Measurements from ENCODE around the gene COPB2. TPM values are rescaled to one million over a fixed set of nuclear protein-coding genes. Genes with fewer than 3 reads are reported as not detected.
A peak's percentile ranks its signal among the peaks of the same experiment; 100 is the strongest.
"Not testable (repeated sequence)": the region's sequence is repeated elsewhere in the genome, so short reads cannot be mapped to it uniquely, and the experiment has no call there.

The COPB2 gene
- total RNA-seq, 2 experiments from 2014 or later: 83.8 to 89.2 TPM

- intact Hi-C loops (cut with micrococcal nuclease): no loop called here
- CTCF ChIA-PET: no interaction called here
- H3K36me3 Mint-ChIP-seq (ENCODE audit: low read depth): peaks cover 22% of the 10 kb centered on the region
- H3K27ac Mint-ChIP-seq: no peak overlapping the region
- H3K9me3 Mint-ChIP-seq: peaks cover 55% of the 10 kb centered on the region
- no peak for DNase-seq
- no peaks in the 10 kb centered on the region for H3K4me1 Mint-ChIP-seq (ENCODE audit: low read depth)
- no peak overlapping the region for H3K4me3 Mint-ChIP-seq
- H3K27me3 Mint-ChIP-seq (ENCODE audit: low read depth): no peaks in the 10 kb centered on the region
These were observed 25.3 kb upstream of the COPB2 start for GRCh38 chr3:139414608-139415224.

- H3K4me3 Mint-ChIP-seq; intact Hi-C loops (cut with micrococcal nuclease); H3K4me1 Mint-ChIP-seq (ENCODE audit: low read depth); CTCF ChIA-PET; H3K27me3 Mint-ChIP-seq (ENCODE audit: low read depth); H3K27ac Mint-ChIP-seq; DNase-seq: not testable (repeated sequence)
- Mint-ChIP-seq H3K9me3 (peaks cover 70% of the 10 kb centered on the region), H3K36me3 (ENCODE audit: low read depth) (peaks cover 22% of the 10 kb centered on the region)
These were observed 23.4 kb upstream of the COPB2 start for GRCh38 chr3:139412891-139413290.

DNA sequence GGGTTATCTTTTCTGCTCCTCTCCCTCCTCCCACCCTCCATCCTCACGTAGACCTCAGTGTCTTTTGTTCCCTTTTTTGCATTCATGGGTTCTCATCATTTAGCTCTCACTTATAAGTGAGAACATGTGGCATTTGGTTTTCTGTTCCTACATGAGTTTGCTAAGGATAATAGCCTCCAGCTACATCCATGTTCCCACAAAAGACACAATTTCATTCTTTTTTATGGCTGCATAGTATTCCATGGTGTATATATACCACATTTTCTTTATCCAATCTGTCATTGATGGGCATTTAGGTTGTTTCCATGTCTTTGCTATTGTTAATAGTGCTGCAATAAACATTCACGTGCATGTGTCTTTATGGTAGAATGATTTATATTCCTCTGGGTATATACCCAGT, 11.7 kb upstream of the COPB2 start:
- H3K4me1 Mint-ChIP-seq (ENCODE audit: low read depth); intact Hi-C loops (cut with micrococcal nuclease): not testable (repeated sequence)

GRCh38 chr3:139396707-139397106, 7.3 kb upstream of the COPB2 start:
- intact Hi-C loops (cut with micrococcal nuclease): no loop called here
- DNase-seq: no peak
- CTCF ChIA-PET: no interaction called here
- no peak overlapping the region for H3K27ac Mint-ChIP-seq
- peaks cover 2% of the 10 kb centered on the region for H3K36me3 Mint-ChIP-seq (ENCODE audit: low read depth)
- no peak overlapping the region for H3K4me3 Mint-ChIP-seq
- H3K9me3 Mint-ChIP-seq: peaks cover 3% of the 10 kb centered on the region
- no peaks in the 10 kb centered on the region for H3K4me1 Mint-ChIP-seq (ENCODE audit: low read depth)
- no peaks in the 10 kb centered on the region for H3K27me3 Mint-ChIP-seq (ENCODE audit: low read depth)

More for the DNA sequence above, 11.7 kb upstream of the COPB2 start:
- CTCF ChIA-PET; H3K27me3 Mint-ChIP-seq (ENCODE audit: low read depth); H3K27ac Mint-ChIP-seq; H3K4me3 Mint-ChIP-seq; DNase-seq: not testable (repeated sequence)
- Mint-ChIP-seq H3K9me3 (peaks cover 27% of the 10 kb centered on the region), H3K36me3 (ENCODE audit: low read depth) (peaks cover 24% of the 10 kb centered on the region)

DNA sequence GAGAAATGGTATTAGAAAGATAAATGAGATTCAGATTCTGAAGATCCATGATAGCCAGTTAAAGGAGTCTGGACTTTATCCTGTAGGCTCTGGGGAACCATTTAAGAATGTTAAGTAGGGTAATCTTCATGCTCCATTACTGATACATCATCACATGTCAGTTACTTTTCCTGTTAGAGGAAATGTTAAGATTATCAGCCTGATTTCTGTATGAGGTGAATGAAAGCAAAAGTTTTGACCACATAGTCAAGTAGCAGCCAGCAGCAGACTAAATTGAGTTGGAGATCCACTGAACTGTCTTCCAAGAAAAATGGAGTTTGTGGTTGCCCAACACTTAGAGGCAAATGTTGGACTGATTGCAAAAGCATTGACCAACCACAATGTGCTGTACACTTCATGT, 4.7 kb upstream of the COPB2 start:
- no peaks in the 10 kb centered on the region for H3K36me3 Mint-ChIP-seq (ENCODE audit: low read depth)
- H3K4me1 Mint-ChIP-seq (ENCODE audit: low read depth): peaks cover 7% of the 10 kb centered on the region
- H3K27me3 Mint-ChIP-seq (ENCODE audit: low read depth): no peaks in the 10 kb centered on the region
- H3K9me3 Mint-ChIP-seq: no peaks in the 10 kb centered on the region
- no peak for DNase-seq
- no peak overlapping the region for H3K27ac Mint-ChIP-seq
- intact Hi-C loops (cut with micrococcal nuclease): no loop called here
- CTCF ChIA-PET: no interaction called here
- no peak overlapping the region for H3K4me3 Mint-ChIP-seq

GRCh38 chr3:139388821-139389551, 461 bp downstream of the COPB2 start:
- Mint-ChIP-seq H3K36me3 (ENCODE audit: low read depth) (no peaks in the 10 kb centered on the region), H3K27me3 (ENCODE audit: low read depth) (no peaks in the 10 kb centered on the region), H3K4me3 (peak overlapping the region; percentile 95), H3K4me1 (ENCODE audit: low read depth) (peaks cover 38% of the 10 kb centered on the region), H3K9me3 (no peaks in the 10 kb centered on the region), H3K27ac (peak overlapping the region; percentile 86)
- DNase-seq: peak; percentile 38
- CTCF ChIA-PET: interaction anchor here (0.6 to 1.3 kb wide), 3 partner anchors 60 to 276 kb away, joined by 3 to 4 read pairs (median 3); no protein-coding TSS in a partner anchor
- intact Hi-C loops (cut with micrococcal nuclease): loop anchor here (1.0 to 10.0 kb wide), 4 partner anchors 31 to 554 kb away; partner anchors contain the start of genes MRPS22 and PIK3CB

DNA sequence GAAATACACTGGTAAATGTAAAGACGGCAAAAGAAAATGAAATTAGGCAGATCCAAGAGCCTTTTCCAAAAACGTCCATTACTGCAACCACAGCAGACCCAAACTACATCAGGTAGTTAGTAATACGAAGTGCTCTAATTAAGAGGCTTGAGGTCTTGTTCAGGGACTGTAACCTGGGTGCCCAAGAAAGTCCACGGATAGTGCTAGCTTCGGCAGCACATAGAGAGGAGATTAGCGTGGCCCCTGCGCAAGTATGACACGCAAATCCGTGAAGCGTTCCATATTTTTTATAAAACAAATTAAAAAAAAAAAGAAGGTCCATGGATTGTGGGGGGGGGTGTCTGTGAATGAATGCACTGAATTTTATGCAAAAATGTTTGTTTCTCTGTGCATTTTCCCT, 1.4 kb downstream of the COPB2 start:
- intact Hi-C loops (cut with micrococcal nuclease): loop anchor here (10.0 kb wide), 1 partner anchor 553 kb away; the partner anchor contains the start of gene PIK3CB
- Mint-ChIP-seq H3K4me3 (peak overlapping the region; percentile 50), H3K36me3 (ENCODE audit: low read depth) (peaks cover 1% of the 10 kb centered on the region), H3K4me1 (ENCODE audit: low read depth) (peaks cover 42% of the 10 kb centered on the region), H3K9me3 (no peaks in the 10 kb centered on the region), H3K27me3 (ENCODE audit: low read depth) (no peaks in the 10 kb centered on the region), H3K27ac (no peak overlapping the region)
- CTCF ChIA-PET: no interaction called here
- no peak for DNase-seq

DNA sequence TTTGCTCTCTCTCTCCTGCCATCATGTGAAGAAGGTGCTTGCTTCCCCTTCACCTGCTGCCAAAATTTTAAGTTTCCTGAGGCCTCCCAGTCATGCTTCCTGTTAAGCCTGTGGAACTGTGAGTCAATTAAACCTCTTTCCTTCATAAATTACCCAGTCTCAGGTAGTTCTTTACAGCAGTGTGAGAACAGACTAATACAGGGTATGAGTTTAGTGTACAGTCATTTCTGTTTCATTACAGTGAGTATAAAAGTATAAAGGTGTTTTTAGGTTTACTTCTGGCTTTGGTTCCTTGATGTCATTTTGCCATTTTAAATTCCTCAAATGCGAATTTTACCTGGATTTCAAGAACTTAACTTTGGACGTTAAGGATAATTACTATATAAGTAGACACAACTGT, 7.2 kb downstream of the COPB2 start:
- Mint-ChIP-seq H3K4me1 (ENCODE audit: low read depth) (peaks cover 61% of the 10 kb centered on the region), H3K36me3 (ENCODE audit: low read depth) (peaks cover 32% of the 10 kb centered on the region)
- H3K27me3 Mint-ChIP-seq (ENCODE audit: low read depth); CTCF ChIA-PET; H3K4me3 Mint-ChIP-seq; H3K27ac Mint-ChIP-seq; H3K9me3 Mint-ChIP-seq: not testable (repeated sequence)
- intact Hi-C loops (cut with micrococcal nuclease): loop anchor here (10.0 kb wide), 1 partner anchor 547 kb away; the partner anchor contains the start of gene PIK3CB
- DNase-seq: peak; percentile 15

DNA sequence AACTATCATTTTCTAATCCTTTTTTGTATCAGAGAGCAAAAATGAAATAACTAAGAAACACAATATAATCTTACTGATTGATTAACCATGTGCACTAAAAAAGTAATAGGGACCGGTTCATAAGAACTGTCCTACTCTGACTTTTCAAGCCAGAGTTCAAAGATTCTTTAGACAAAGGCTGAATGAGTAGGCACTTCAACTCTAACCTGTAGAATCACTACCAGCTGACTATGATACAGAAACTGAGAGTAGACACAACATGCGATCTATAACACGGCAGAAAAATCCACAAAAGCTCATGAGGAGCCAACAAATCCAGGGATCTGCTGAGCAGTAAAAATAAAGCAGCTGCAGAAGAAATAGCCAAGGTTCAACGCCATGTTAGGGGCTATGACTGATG, 8.9 kb downstream of the COPB2 start:
- CTCF ChIA-PET: no interaction called here
- no peak overlapping the region for H3K27ac Mint-ChIP-seq
- intact Hi-C loops (cut with micrococcal nuclease): loop anchor here (10.0 kb wide), 1 partner anchor 546 kb away; the partner anchor contains the start of gene PIK3CB

DNA sequence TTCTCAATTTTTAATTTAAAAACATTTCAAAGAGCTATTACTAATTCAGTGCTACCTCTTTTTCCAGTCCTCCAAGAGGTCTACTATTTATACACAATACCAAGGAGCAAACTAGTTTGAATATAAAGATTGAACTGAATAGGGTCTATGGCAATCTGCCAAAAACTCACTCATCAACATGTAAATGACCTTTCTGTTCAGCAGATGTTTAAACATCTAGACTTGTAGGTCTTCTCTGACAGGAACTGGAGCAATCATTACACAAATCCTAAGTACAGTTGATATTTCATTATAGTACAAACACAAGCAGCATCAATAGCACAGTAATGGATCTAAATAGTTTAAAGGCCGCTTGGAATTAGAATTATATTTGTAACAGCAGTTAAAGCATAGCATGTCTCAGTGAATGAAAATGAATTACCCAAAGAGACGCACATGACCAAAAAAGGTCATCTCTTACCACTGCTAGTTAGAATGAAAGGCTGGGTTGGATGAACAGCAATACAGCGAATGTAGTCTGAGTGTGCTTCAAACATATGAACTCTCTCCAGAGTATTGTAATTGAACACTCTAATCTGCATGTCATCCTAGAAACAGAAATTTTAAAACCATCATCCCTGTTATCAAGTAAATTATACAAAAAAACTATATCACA, 10.7 kb downstream of the COPB2 start:
- peaks cover 37% of the 10 kb centered on the region for H3K4me1 Mint-ChIP-seq (ENCODE audit: low read depth)
- DNase-seq: no peak
- intact Hi-C loops (cut with micrococcal nuclease): no loop called here
- H3K27me3 Mint-ChIP-seq (ENCODE audit: low read depth): no peaks in the 10 kb centered on the region
- H3K36me3 Mint-ChIP-seq (ENCODE audit: low read depth): peaks cover 41% of the 10 kb centered on the region
- CTCF ChIA-PET: interaction anchor here (1.0 kb wide), 1 partner anchor 25 kb away, joined by 4 read pairs; no protein-coding TSS in a partner anchor
- H3K27ac Mint-ChIP-seq: no peak overlapping the region
- peaks cover 3% of the 10 kb centered on the region for H3K9me3 Mint-ChIP-seq
- no peak overlapping the region for H3K4me3 Mint-ChIP-seq

More for the DNA sequence above, 8.9 kb downstream of the COPB2 start:
- H3K9me3 Mint-ChIP-seq: peaks cover 3% of the 10 kb centered on the region
- H3K4me1 Mint-ChIP-seq (ENCODE audit: low read depth): peaks cover 49% of the 10 kb centered on the region
- no peak overlapping the region for H3K4me3 Mint-ChIP-seq
- no peaks in the 10 kb centered on the region for H3K27me3 Mint-ChIP-seq (ENCODE audit: low read depth)
- H3K36me3 Mint-ChIP-seq (ENCODE audit: low read depth): peaks cover 35% of the 10 kb centered on the region
- no peak for DNase-seq

DNA sequence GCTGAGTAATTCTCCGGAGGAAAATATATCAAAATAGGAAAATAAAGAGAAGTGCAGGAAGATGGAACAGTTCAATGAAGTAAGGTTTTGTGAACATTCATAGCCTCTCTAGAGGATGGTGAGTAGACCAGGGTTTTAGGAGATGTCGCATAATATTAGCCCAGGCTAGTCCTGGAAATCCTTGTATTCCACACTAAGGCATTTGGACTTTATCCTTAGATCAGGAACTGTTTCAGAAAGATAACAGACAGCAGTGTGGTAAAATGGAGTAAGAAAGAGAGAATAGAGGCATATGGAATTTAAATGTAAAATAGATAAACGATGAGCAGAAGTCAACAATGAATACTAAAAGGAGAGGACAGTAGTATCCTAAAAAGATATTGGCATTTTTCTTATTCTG, 12.1 kb downstream of the COPB2 start:
- Mint-ChIP-seq H3K27ac (peak overlapping the region; percentile 52), H3K9me3 (peaks cover 3% of the 10 kb centered on the region), H3K4me1 (ENCODE audit: low read depth) (peaks cover 31% of the 10 kb centered on the region), H3K4me3 (no peak overlapping the region), H3K27me3 (ENCODE audit: low read depth) (no peaks in the 10 kb centered on the region), H3K36me3 (ENCODE audit: low read depth) (peaks cover 42% of the 10 kb centered on the region)
- intact Hi-C loops (cut with micrococcal nuclease): no loop called here
- no peak for DNase-seq
- CTCF ChIA-PET: no interaction called here

GRCh38 chr3:139374099-139374498, 15.3 kb downstream of the COPB2 start:
- CTCF ChIA-PET: no interaction called here
- peaks cover 5% of the 10 kb centered on the region for H3K4me1 Mint-ChIP-seq (ENCODE audit: low read depth)
- H3K27ac Mint-ChIP-seq: no peak overlapping the region
- no peaks in the 10 kb centered on the region for H3K27me3 Mint-ChIP-seq (ENCODE audit: low read depth)
- H3K4me3 Mint-ChIP-seq: no peak overlapping the region
- intact Hi-C loops (cut with micrococcal nuclease): no loop called here
- H3K36me3 Mint-ChIP-seq (ENCODE audit: low read depth): peaks cover 35% of the 10 kb centered on the region
- no peaks in the 10 kb centered on the region for H3K9me3 Mint-ChIP-seq
- no peak for DNase-seq

Data from activated naive CD4-positive, alpha-beta T cell treated with anti-CD3 and anti-CD28 coated beads for 36 hours (primary cell).